HEK293 (cell line): ENCODE data around the gene CIZ1.

Experiments used
- CTCF ChIA-PET: fragments of 350-600 bp; formaldehyde crosslinking; extraction: SDS; loops from one replicate; lab custom pipeline; 2021; ENCODE audit warnings: antibody characterized with exemption; lab: Yijun Ruan, JAX
- POLR2A ChIA-PET: fragments of 300-600 bp; formaldehyde crosslinking; extraction: SDS; loops from one replicate; lab custom pipeline; 2020; ENCODE audit warnings: antibody characterized with exemption, inconsistent platforms; lab: Yijun Ruan, JAX
- H3K27ac ChIP-seq: fragments of 200-500 bp; sonication (Bioruptor generic); 2 replicates; pipeline ENCODE4 v1.5.1; 2014; ENCODE audit warnings: low read depth, low read length, control low read depth, inconsistent platforms; ENCODE audit errors: extremely low read depth
- H3K36me3 ChIP-seq, 2 experiments: fragments of 200-500 bp in 1 of 2; sonication (Bioruptor generic) in 1 of 2; 1 replicate in 1 of 2; 2 replicates in 1 of 2; pipeline ENCODE4 v1.5.1; 2014 to 2017; ENCODE audit warnings: inconsistent platforms in 2 of 2, low read length in 2 of 2; ENCODE audit not compliant: control insufficient read depth in 2 of 2, insufficient read depth in 1 of 2
- H3K4me1 ChIP-seq: fragments of 200-500 bp; sonication (Bioruptor generic); 2 replicates; pipeline ENCODE4 v1.5.1; 2014; ENCODE audit warnings: mild to moderate bottlenecking, low read length, inconsistent platforms; ENCODE audit not compliant: control insufficient read depth, insufficient read depth
- H3K4me3 ChIP-seq: 2 replicates; pipeline ENCODE4 v1.5.1; 2011; ENCODE audit warnings: low read depth, mild to moderate bottlenecking, control low read depth, low read length, moderate library complexity
- H3K9me3 ChIP-seq: fragments of 200-500 bp; sonication (Bioruptor generic); 2 replicates; pipeline ENCODE4 v1.5.1; 2014; ENCODE audit warnings: low read depth, low read length, inconsistent platforms; ENCODE audit not compliant: control insufficient read depth, insufficient read depth
- ELK4 ChIP-seq: IDR thresholded peaks from 2 replicates; pipeline ENCODE4 v1.6.1; 2011; ENCODE audit warnings: mild to moderate bottlenecking, low read depth, low read length, borderline replicate concordance
- KLF9 ChIP-seq: fragments of 450-650 bp; formaldehyde crosslinking; IDR thresholded peaks from 2 replicates; pipeline ENCODE4 v1.5.1; 2016; ENCODE audit warnings: missing biosample characterization, missing genetic modification characterization, low read depth
- SP7 ChIP-seq: fragments of 450-650 bp; formaldehyde crosslinking; IDR thresholded peaks from 2 replicates; pipeline ENCODE4 v1.5.1; 2016; ENCODE audit warnings: missing biosample characterization, missing genetic modification characterization
- ZBTB20 ChIP-seq: fragments of 450-650 bp; formaldehyde crosslinking; IDR thresholded peaks from 2 replicates; pipeline ENCODE4 v1.5.1; 2016; ENCODE audit warnings: missing biosample characterization, missing genetic modification characterization
- ZBTB44 ChIP-seq: fragments of 450-650 bp; IDR thresholded peaks from 2 replicates; pipeline ENCODE4 v1.5.1; 2018; ENCODE audit warnings: missing biosample characterization, mild to moderate bottlenecking, missing genetic modification characterization
- ZBTB49 ChIP-seq: fragments of 450-650 bp; formaldehyde crosslinking; IDR thresholded peaks from 2 replicates; pipeline ENCODE4 v1.5.1; 2016; ENCODE audit warnings: missing biosample characterization, missing genetic modification characterization, low read depth
- ZFP41 ChIP-seq: fragments of 450-650 bp; formaldehyde crosslinking; IDR thresholded peaks from 2 replicates; pipeline ENCODE4 v1.5.1; 2016; ENCODE audit warnings: missing biosample characterization, missing genetic modification characterization, borderline replicate concordance
- ZNF174 ChIP-seq: fragments of 450-650 bp; formaldehyde crosslinking; IDR thresholded peaks from 2 replicates; pipeline ENCODE4 v1.5.0; 2017; ENCODE audit warnings: missing biosample characterization, mild to moderate bottlenecking, missing genetic modification characterization
- ZNF184 ChIP-seq: fragments of 450-650 bp; IDR thresholded peaks from 2 replicates; pipeline ENCODE4 v1.5.1; 2018; ENCODE audit warnings: missing biosample characterization, mild to moderate bottlenecking, missing genetic modification characterization
- ZNF274 ChIP-seq, 2 experiments: fragments of 200-500 bp in 1 of 2; fragments of 450-650 bp in 1 of 2; sonication (Bioruptor generic) in 1 of 2; formaldehyde crosslinking in 1 of 2; IDR thresholded peaks; 2 replicates each; pipeline versions ENCODE4 v1.5.1 to v1.6.1; 2014 to 2016; ENCODE audit warnings: borderline replicate concordance in 1 of 2, inconsistent platforms in 1 of 2, low read length in 1 of 2, missing biosample characterization in 1 of 2, missing genetic modification characterization in 1 of 2
- ZNF362 ChIP-seq: fragments of 450-650 bp; formaldehyde crosslinking; IDR thresholded peaks from 2 replicates; pipeline ENCODE4 v1.5.1; 2016; ENCODE audit warnings: missing biosample characterization, missing genetic modification characterization
- ZNF654 ChIP-seq: fragments of 450-650 bp; formaldehyde crosslinking; IDR thresholded peaks from 2 replicates; pipeline ENCODE4 v1.5.1; 2016; ENCODE audit warnings: low read depth, missing biosample characterization, missing genetic modification characterization
- ZNF658 ChIP-seq: fragments of 450-650 bp; formaldehyde crosslinking; IDR thresholded peaks from 2 replicates; pipeline ENCODE4; 2016; ENCODE audit warnings: missing biosample characterization, missing genetic modification characterization
- ZNF768 ChIP-seq: fragments of 450-650 bp; formaldehyde crosslinking; IDR thresholded peaks from 2 replicates; pipeline ENCODE4 v1.5.1; 2018; ENCODE audit warnings: missing biosample characterization, mild to moderate bottlenecking, missing genetic modification characterization
- ZNF791 ChIP-seq: fragments of 450-650 bp; formaldehyde crosslinking; IDR thresholded peaks from 2 replicates; pipeline ENCODE4 v1.5.1; 2016; ENCODE audit warnings: missing biosample characterization, missing genetic modification characterization
- ZNF837 ChIP-seq: fragments of 450-650 bp; formaldehyde crosslinking; IDR thresholded peaks from 2 replicates; pipeline ENCODE4 v1.5.1; 2016; ENCODE audit warnings: missing biosample characterization, missing genetic modification characterization
- ZSCAN16 ChIP-seq: fragments of 450-650 bp; formaldehyde crosslinking; IDR thresholded peaks from 2 replicates; pipeline ENCODE4 v1.5.1; 2016; ENCODE audit warnings: missing biosample characterization, missing genetic modification characterization
- TF ChIP-seq, protein P1 (sequence below): fragments of 450-650 bp; formaldehyde crosslinking; IDR thresholded peaks from 2 replicates; pipeline ENCODE4 v1.5.1; 2016; ENCODE audit warnings: missing biosample characterization, missing genetic modification characterization
- TF ChIP-seq, protein P2 (sequence below): fragments of 450-650 bp; formaldehyde crosslinking; IDR thresholded peaks from 2 replicates; pipeline ENCODE4 v1.5.1; 2017; ENCODE audit warnings: missing biosample characterization, missing genetic modification characterization

CIZ1 gene

GRCh38 chr9:128174062-128174461, 17.3 kb downstream of the CIZ1 start:
- Histone ChIP-seq H3K9me3 (no peaks in the 10 kb centered on the region), H3K36me3 (peaks cover 0 to 65% of the 10 kb centered on the region in 2 experiments; a peak in 2 of 3 replicates), H3K27ac (no peak overlapping the region), H3K4me1 (no peaks in the 10 kb centered on the region), H3K4me3 (no peak overlapping the region)
- TF ChIP-seq, protein P1, sequence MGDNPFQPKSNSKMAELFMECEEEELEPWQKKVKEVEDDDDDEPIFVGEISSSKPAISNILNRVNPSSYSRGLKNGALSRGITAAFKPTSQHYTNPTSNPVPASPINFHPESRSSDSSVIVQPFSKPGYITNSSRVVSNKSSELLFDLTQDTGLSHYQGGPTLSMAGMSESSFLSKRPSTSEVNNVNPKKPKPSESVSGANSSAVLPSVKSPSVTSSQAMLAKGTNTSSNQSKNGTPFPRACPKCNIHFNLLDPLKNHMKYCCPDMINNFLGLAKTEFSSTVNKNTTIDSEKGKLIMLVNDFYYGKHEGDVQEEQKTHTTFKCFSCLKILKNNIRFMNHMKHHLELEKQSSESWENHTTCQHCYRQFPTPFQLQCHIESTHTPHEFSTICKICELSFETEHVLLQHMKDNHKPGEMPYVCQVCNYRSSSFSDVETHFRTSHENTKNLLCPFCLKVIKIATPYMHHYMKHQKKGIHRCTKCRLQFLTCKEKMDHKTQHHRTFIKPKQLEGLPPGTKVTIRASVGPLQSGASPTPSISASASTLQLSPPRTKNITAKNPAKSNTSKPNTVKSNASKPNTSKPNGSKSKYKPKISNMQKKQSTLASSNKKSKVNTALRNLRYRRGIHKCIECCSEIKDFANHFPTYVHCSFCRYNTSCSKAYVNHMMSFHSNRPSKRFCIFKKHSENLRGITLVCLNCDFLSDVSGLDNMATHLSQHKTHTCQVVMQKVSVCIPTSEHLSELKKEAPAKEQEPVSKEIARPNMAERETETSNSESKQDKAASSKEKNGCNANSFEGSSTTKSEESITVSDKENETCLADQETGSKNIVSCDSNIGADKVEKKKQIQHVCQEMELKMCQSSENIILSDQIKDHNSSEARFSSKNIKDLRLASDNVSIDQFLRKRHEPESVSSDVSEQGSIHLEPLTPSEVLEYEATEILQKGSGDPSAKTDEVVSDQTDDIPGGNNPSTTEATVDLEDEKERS (tag by site-specific recombination), result no peak
- TF ChIP-seq ZSCAN16 (tag by site-specific recombination) (no peak), ZBTB20 (tag by site-specific recombination) (no peak), ZNF791 (no peak)
- CTCF ChIA-PET, result interaction anchor here (0.7 to 1.0 kb wide), 2 partner anchors 10 to 11 kb away, joined by 3 to 4 read pairs; no protein-coding TSS in a partner anchor
- POLR2A ChIA-PET, result interaction anchor here (1.0 to 2.4 kb wide), 3 partner anchors 10 to 16 kb away, joined by 3 to 8 read pairs (median 4); partner anchors contain the start of gene BBLN

DNA sequence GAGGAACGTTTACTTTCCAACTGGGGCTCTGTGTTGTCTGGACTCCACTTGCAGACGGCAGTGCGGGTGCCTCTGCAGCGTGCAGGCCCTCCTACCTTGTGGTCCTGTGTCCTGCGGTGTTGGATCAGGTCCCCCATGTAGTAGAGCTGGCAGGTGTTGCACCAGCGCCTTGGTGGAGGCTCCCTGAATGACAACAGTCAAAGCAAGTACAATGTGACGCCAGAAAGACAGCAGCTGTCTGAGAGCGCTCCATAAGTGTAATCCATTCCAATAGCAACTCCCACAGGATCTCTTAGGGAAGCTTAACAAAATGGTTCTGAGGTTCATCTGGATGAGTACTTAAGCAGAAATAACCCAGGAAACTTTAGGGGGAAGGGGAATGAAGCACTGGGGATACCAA, 21.4 kb downstream of the CIZ1 start:
- ChIA-PET CTCF (interaction anchor here (0.6 to 1.2 kb wide), 2 partner anchors 19 to 23 kb away, joined by 3 read pairs; no protein-coding TSS in a partner anchor), POLR2A (interaction anchor here (1.2 kb wide), 1 partner anchor 8 kb away, joined by 6 read pairs; no protein-coding TSS in a partner anchor)
- H3K36me3 ChIP-seq, result peaks cover 0 to 56% of the 10 kb centered on the region in 2 experiments; a peak in 2 of 3 replicates
- no peak for TF ChIP-seq ZNF654 (tag by site-specific recombination)
- TF ChIP-seq ZNF768 (tag by site-specific recombination), result no peak
- no peak for TF ChIP-seq ZNF658 (tag by site-specific recombination)
- no peak for TF ChIP-seq KLF9
- no peak for TF ChIP-seq ZBTB44 (tag by site-specific recombination)
- no peak for TF ChIP-seq ZNF274 (IDR thresholded peaks at IDR 0.05; ENCODE audit: low read length)
- no peak for TF ChIP-seq ZNF274 (tag by site-specific recombination; IDR thresholded peaks at IDR 0.05; ENCODE audit: borderline replicate concordance)
- TF ChIP-seq ZFP41 (tag by site-specific recombination), result no peak
- TF ChIP-seq, protein P2, sequence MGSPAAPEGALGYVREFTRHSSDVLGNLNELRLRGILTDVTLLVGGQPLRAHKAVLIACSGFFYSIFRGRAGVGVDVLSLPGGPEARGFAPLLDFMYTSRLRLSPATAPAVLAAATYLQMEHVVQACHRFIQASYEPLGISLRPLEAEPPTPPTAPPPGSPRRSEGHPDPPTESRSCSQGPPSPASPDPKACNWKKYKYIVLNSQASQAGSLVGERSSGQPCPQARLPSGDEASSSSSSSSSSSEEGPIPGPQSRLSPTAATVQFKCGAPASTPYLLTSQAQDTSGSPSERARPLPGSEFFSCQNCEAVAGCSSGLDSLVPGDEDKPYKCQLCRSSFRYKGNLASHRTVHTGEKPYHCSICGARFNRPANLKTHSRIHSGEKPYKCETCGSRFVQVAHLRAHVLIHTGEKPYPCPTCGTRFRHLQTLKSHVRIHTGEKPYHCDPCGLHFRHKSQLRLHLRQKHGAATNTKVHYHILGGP (tag by site-specific recombination), result no peak
- no peak for TF ChIP-seq ELK4
- TF ChIP-seq ZNF184, result no peak
- TF ChIP-seq SP7 (tag by site-specific recombination), result no peak
- no peak for TF ChIP-seq ZNF837 (tag by site-specific recombination)
- TF ChIP-seq ZNF362, result no peak
- no peak for TF ChIP-seq ZBTB49 (tag by site-specific recombination)
- TF ChIP-seq ZNF174 (tag by site-specific recombination), result no peak

More for the DNA sequence above, 21.4 kb downstream of the CIZ1 start:
- no peak overlapping the region for H3K4me3 ChIP-seq
- H3K9me3 ChIP-seq, result no peaks in the 10 kb centered on the region
- no peaks in the 10 kb centered on the region for H3K4me1 ChIP-seq
- no peak overlapping the region for H3K27ac ChIP-seq
